ENCODE data around the gene PDLIM4. TPM values are rescaled to one million over a fixed set of nuclear protein-coding genes. Genes with fewer than 3 reads are reported as not detected.

The PDLIM4 gene
- total and polyA plus RNA-seq, 2 experiments from 2014 or later = 25.2 to 31.8 TPM

- no peak overlapping the region for H3K4me3 ChIP-seq
- H3K27ac ChIP-seq (ENCODE audit: low read depth) = no peak overlapping the region
- DNase-seq (ENCODE audit: low spot score) (no peak), ATAC-seq (no peak)
- Mint-ChIP-seq H3K9me3 (peaks cover 24% of the 10 kb centered on the region), H3K27ac (no peak overlapping the region), H3K4me3 (no peak overlapping the region), H3K27me3 (ENCODE audit: insufficient read depth, low read depth, poor library complexity) (peaks cover 6% of the 10 kb centered on the region), H3K4me1 (peaks cover 6% of the 10 kb centered on the region), H3K36me3 (ENCODE audit: low read depth) (peaks cover 9% of the 10 kb centered on the region)
- no peak overlapping the region for H2AFZ ChIP-seq
- TF ChIP-seq, protein P1, sequence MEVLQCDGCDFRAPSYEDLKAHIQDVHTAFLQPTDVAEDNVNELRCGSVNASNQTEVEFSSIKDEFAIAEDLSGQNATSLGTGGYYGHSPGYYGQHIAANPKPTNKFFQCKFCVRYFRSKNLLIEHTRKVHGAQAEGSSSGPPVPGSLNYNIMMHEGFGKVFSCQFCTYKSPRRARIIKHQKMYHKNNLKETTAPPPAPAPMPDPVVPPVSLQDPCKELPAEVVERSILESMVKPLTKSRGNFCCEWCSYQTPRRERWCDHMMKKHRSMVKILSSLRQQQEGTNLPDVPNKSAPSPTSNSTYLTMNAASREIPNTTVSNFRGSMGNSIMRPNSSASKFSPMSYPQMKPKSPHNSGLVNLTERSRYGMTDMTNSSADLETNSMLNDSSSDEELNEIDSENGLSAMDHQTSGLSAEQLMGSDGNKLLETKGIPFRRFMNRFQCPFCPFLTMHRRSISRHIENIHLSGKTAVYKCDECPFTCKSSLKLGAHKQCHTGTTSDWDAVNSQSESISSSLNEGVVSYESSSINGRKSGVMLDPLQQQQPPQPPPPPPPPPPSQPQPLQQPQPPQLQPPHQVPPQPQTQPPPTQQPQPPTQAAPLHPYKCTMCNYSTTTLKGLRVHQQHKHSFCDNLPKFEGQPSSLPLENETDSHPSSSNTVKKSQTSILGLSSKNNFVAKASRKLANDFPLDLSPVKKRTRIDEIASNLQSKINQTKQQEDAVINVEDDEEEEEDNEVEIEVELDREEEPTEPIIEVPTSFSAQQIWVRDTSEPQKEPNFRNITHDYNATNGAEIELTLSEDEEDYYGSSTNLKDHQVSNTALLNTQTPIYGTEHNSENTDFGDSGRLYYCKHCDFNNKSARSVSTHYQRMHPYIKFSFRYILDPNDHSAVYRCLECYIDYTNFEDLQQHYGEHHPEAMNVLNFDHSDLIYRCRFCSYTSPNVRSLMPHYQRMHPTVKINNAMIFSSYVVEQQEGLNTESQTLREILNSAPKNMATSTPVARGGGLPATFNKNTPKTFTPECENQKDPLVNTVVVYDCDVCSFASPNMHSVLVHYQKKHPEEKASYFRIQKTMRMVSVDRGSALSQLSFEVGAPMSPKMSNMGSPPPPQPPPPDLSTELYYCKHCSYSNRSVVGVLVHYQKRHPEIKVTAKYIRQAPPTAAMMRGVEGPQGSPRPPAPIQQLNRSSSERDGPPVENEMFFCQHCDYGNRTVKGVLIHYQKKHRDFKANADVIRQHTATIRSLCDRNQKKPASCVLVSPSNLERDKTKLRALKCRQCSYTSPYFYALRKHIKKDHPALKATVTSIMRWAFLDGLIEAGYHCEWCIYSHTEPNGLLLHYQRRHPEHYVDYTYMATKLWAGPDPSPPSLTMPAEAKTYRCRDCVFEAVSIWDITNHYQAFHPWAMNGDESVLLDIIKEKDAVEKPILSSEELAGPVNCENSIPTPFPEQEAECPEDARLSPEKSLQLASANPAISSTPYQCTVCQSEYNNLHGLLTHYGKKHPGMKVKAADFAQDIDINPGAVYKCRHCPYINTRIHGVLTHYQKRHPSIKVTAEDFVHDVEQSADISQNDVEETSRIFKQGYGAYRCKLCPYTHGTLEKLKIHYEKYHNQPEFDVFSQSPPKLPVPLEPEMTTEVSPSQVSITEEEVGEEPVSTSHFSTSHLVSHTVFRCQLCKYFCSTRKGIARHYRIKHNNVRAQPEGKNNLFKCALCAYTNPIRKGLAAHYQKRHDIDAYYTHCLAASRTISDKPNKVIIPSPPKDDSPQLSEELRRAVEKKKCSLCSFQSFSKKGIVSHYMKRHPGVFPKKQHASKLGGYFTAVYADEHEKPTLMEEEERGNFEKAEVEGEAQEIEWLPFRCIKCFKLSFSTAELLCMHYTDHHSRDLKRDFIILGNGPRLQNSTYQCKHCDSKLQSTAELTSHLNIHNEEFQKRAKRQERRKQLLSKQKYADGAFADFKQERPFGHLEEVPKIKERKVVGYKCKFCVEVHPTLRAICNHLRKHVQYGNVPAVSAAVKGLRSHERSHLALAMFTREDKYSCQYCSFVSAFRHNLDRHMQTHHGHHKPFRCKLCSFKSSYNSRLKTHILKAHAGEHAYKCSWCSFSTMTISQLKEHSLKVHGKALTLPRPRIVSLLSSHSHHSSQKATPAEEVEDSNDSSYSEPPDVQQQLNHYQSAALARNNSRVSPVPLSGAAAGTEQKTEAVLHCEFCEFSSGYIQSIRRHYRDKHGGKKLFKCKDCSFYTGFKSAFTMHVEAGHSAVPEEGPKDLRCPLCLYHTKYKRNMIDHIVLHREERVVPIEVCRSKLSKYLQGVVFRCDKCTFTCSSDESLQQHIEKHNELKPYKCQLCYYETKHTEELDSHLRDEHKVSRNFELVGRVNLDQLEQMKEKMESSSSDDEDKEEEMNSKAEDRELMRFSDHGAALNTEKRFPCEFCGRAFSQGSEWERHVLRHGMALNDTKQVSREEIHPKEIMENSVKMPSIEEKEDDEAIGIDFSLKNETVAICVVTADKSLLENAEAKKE (CRISPR knock-in tag; IDR thresholded peaks at IDR 0.05) = no peak
- TF ChIP-seq STAT1 (IDR thresholded peaks at IDR 0.05; ENCODE audit: unreplicated experiment) (no peak), ZNF114 (CRISPR knock-in tag; IDR thresholded peaks at IDR 0.05) (no peak), POLR2AphosphoS5 (IDR thresholded peaks at IDR 0.05; ENCODE audit: low read depth) (no peak), REST (IDR thresholded peaks at IDR 0.05; ENCODE audit: unreplicated experiment) (no peak), ETS1 (IDR thresholded peaks at IDR 0.05) (no peak), ZNF331 (CRISPR knock-in tag; IDR thresholded peaks at IDR 0.05; ENCODE audit: low read depth) (no peak), JUNB (IDR thresholded peaks at IDR 0.05; ENCODE audit: unreplicated experiment) (no peak), NANOG (IDR thresholded peaks at IDR 0.05; ENCODE audit: borderline replicate concordance) (no peak), CREB1 (CRISPR knock-in tag; IDR thresholded peaks at IDR 0.05; ENCODE audit: low read depth) (no peak)
- TF ChIP-seq, protein P2, sequence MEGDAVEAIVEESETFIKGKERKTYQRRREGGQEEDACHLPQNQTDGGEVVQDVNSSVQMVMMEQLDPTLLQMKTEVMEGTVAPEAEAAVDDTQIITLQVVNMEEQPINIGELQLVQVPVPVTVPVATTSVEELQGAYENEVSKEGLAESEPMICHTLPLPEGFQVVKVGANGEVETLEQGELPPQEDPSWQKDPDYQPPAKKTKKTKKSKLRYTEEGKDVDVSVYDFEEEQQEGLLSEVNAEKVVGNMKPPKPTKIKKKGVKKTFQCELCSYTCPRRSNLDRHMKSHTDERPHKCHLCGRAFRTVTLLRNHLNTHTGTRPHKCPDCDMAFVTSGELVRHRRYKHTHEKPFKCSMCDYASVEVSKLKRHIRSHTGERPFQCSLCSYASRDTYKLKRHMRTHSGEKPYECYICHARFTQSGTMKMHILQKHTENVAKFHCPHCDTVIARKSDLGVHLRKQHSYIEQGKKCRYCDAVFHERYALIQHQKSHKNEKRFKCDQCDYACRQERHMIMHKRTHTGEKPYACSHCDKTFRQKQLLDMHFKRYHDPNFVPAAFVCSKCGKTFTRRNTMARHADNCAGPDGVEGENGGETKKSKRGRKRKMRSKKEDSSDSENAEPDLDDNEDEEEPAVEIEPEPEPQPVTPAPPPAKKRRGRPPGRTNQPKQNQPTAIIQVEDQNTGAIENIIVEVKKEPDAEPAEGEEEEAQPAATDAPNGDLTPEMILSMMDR (conservative IDR thresholded peaks at IDR 0.05; ENCODE audit: low read depth in 2 of 2) = no peak
- no peaks in the 10 kb centered on the region for H4K20me1 ChIP-seq (replicated peaks; ENCODE audit: insufficient read depth)
- no peaks in the 10 kb centered on the region for H3K79me2 ChIP-seq (replicated peaks; ENCODE audit: insufficient read depth)
- no peaks in the 10 kb centered on the region for H3K27me3 ChIP-seq (ENCODE audit: insufficient read depth)
- no peak overlapping the region for H3K4me2 ChIP-seq
- peaks cover 3% of the 10 kb centered on the region; the same call in 1 of the 2 replicates for H3K4me1 ChIP-seq (ENCODE audit: insufficient read depth)
- H3F3A ChIP-seq (replicated peaks; ENCODE audit: low read depth) = no peaks in the 10 kb centered on the region
- no peaks in the 10 kb centered on the region for H3K9me2 ChIP-seq (ENCODE audit: insufficient read depth)
- no peaks in the 10 kb centered on the region for H3K36me3 ChIP-seq (ENCODE audit: insufficient read depth)
Measured at GRCh38 chr5:132246806-132247205, 10.7 kb upstream of the PDLIM4 start.

All from GM23338 (cell line).